T-helper 22 cell (primary cell): ENCODE measurements around the gene ICAM4.
A peak's percentile ranks its signal among the peaks of the same experiment; 100 is the strongest.
"Not testable (repeated sequence)": the region's sequence is repeated elsewhere in the genome, so short reads cannot be mapped to it uniquely, and the experiment has no call there.

ENCODE experiments used
- DNase-seq: peaks from one replicate; pipeline ENCODE4 v3.0.0-alpha.2; 2020; ENCODE audit warnings: low read depth

Gene ICAM4

GRCh38 chr19:10269333-10270179 is 17.2 kb upstream of the ICAM4 start:
- DNase-seq = peak; percentile 67

GRCh38 chr19:10270180-10270615 is 16.6 kb upstream of the ICAM4 start:
- DNase-seq = peak; percentile 54

GRCh38 chr19:10270616-10271394 is 15.9 kb upstream of the ICAM4 start, which contains the start of gene ICAM1:
ICAM1 (plus strand) TSS chr19:10271120; CDS start chr19:10271160, 40 bp downstream.
- DNase-seq = peak; percentile 54

GRCh38 chr19:10271543-10272086 is 15.1 kb upstream of the ICAM4 start:
- DNase-seq = peak; percentile 39

- no peak for DNase-seq
These were observed 12.2 kb upstream of the ICAM4 start for GRCh38 chr19:10274589-10274988.

- no peak for DNase-seq
These were observed 8.8 kb upstream of the ICAM4 start for GRCh38 chr19:10277795-10278589.

- DNase-seq = no peak
These were observed 7.8 kb upstream of the ICAM4 start for GRCh38 chr19:10278935-10279334.

- DNase-seq = no peak
These were observed 6.9 kb upstream of the ICAM4 start for GRCh38 chr19:10279737-10280442.

GRCh38 chr19:10282043-10282442 is 4.7 kb upstream of the ICAM4 start:
- DNase-seq = not testable (repeated sequence)

GRCh38 chr19:10283301-10284064 is 3.3 kb upstream of the ICAM4 start:
- DNase-seq = no peak

- no peak for DNase-seq
These were observed 2.4 kb upstream of the ICAM4 start for GRCh38 chr19:10284065-10284959.

GRCh38 chr19:10284960-10285278 is 1.8 kb upstream of the ICAM4 start:
- DNase-seq = no peak

- no peak for DNase-seq
These were observed 1.4 kb upstream of the ICAM4 start for GRCh38 chr19:10285393-10285792.

GRCh38 chr19:10288662-10289166 is 2.0 kb downstream of the ICAM4 start:
- DNase-seq = no peak

GRCh38 chr19:10289167-10289835 is 2.5 kb downstream of the ICAM4 start:
- peak; percentile 44 for DNase-seq

GRCh38 chr19:10289836-10290356 is 3.1 kb downstream of the ICAM4 start, which contains the start of gene ICAM5:
ICAM5 (plus strand) TSS chr19:10289952; CDS start chr19:10290044, 92 bp downstream.
- DNase-seq = no peak

GRCh38 chr19:10290357-10290875 is 3.7 kb downstream of the ICAM4 start:
- no peak for DNase-seq
